NCI-H146 treated with DMSO at 0.1 percent for 48 hours (cell line): ENCODE data around the gene TRIM44.

ENCODE experiments used
- DNase-seq: peaks from one replicate; lab custom pipeline; 2025; ENCODE audit not compliant: unreplicated experiment; lab: John Stamatoyannopoulos, UW

TRIM44 gene, protein sequence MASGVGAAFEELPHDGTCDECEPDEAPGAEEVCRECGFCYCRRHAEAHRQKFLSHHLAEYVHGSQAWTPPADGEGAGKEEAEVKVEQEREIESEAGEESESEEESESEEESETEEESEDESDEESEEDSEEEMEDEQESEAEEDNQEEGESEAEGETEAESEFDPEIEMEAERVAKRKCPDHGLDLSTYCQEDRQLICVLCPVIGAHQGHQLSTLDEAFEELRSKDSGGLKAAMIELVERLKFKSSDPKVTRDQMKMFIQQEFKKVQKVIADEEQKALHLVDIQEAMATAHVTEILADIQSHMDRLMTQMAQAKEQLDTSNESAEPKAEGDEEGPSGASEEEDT

DNA sequence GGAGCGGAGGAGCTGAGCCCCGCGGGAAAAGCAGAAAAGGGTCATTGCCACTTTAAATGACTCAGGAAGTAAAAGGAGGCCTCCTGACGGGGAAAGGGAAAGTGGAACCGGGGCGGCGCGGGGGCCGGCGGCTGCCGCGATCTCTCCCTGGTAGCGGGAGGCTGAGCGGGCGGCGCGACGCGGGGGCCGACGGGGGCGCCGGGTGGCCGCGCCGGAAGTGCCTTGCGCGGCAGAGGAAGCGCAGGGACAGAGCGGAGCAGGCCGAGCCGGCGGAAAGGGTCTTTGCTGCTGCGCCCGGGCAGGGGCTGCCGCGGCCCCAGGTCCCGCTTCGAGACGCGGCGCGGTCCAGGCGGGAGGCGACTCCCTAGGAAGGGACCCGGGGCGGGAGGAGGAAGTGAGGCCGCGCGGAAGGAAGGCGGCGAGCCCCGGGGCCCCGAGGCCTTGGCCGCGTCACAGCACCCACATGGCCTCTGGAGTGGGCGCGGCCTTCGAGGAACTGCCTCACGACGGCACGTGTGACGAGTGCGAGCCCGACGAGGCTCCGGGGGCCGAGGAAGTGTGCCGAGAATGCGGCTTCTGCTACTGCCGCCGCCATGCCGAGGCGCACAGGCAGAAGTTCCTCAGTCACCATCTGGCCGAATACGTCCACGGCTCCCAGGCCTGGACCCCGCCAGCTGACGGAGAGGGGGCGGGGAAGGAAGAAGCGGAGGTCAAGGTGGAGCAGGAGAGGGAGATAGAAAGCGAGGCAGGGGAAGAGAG lies at the start of gene TRIM44:
TRIM44 (plus strand) TSS at position 127 of the 759 bp plus-strand sequence; CDS start at position 464, 337 bp downstream.
- peak; percentile 52 for DNase-seq

DNA sequence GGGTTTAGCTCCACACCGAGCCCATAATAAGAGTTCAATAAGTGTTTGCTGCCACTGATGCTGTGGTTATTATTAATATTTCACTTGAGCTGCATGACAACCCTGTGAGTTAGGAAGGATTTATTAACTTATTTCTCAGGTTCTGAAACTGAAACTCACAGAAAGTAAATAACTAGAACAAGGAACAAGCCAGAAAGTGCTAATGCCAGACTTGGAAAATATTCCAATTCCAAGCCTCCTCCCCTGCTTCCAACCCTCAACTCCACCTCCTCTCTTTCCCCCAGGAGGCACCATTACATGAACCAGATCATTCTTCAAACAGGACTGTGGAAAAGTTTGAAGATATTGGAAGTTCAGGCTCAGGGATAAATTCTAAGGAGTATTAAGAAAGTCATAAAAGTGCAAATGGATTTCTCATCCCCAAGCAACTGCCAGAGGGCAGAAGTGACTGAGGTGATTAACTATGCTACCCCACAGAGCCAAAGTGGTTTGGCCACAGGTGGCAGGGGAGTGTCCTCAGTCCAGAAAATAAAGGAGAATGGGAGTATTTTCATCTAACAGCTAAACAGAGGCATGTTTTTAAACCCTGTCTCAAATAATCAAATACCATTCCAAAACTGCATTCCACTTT lies 47.5 kb upstream of the TRIM44 start:
- peak; percentile 25 for DNase-seq

DNA sequence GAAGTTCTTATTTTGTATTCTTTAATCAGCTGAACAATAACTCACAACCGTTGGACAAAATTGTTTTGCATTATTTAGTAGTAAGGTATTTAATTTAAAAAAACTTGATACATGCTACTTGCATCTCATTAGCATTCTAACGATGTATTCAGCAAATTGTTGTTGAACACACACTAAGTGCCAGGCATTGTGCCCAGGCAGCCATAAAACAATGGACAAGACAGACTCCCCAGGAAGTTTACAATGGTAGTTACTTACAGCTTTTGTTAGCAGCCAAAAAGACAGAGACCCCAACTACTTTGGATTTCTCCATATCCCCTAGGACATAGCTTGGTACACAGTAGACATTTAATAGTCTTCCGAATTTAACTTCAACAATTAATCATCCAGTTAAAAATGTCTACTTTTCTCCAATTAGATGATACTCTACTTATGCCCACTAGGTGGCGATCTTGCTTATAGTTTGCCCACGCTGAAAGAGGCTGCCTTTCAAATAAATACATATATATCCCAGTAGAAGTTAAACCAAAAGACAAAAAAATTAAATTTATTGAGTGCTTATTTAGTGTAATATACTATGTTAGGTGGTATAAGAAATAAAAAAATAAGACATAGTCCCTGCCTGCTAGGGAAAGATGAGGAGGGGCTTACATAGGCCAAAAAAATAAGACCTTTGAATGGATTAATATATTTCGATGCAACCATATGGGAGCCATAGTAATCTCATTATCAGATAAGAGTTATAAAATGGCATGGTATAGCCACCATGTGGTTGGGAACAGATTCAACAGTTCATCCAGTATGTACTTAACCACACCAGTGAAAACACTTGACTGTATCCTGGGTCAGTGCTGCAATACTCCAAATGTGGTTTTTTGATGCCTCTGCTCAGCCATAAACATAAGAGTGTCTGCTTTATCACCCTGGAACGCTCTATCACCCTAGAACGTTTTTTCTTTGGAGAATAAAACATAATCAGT lies 46.4 kb upstream of the TRIM44 start:
- peak; percentile 50 for DNase-seq

DNA sequence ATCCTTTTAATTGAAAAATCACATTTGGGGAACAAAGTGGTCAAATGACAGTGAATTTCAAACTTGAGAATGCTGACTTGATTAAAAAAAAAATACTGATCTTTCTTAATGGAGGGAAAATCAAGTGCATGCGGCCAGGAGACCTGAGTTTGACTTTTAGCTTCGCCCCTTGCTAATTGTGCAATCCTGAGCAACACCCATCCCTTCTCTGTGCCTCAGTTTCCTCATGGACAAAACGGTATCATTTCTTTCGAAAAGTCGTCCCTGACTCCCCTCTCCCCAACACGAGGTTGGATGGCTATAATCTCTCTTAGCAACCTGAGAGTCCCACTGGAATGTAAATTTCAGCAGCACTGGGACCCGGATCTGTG lies 45.3 kb upstream of the TRIM44 start:
- no peak for DNase-seq

DNA sequence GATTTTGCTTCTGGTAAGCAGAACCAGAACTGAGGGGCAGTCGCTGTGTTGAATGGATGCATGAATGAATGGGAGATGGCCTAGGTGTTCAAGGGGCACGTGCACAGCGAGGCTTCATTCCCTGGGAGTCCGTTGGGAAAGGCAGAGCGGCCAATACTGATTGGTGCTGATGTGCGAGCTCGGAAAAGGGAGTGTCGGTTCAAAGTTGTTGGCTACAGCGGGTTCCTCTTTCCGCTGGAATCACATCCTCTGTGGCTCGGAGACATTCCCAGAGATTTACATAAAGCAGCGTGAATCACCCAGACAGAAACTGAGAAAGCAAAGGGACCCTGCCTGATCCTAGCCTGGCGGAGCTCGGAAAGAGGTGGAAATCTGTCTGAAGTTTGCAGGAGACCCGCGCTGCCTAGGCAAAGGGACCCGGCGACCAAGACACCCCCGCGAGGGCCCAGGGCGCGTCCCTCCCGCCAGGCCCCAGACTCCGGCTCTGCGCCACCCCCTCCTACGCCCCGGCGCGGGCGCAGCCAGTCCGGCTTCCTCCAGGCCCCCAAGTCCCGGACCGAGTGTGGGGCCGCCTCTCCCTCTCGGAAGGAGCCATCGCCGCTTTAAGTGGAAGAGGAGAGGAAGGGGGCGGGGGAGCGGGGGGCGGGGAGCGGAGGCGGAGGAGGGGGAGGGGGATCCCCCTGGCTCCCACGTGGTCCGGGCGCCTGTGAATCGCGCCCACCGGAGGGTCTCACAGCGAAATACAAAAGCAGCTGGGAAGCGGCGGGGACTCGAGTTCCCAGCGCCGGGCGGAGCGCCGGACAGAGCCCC lies 44.7 kb upstream of the TRIM44 start, which contains the start of gene FJX1:
FJX1 (plus strand) TSS at position 774 of the 810 bp plus-strand sequence. CDS start 177 bp downstream, outside the sequence.
- DNase-seq, result peak; percentile 28

DNA sequence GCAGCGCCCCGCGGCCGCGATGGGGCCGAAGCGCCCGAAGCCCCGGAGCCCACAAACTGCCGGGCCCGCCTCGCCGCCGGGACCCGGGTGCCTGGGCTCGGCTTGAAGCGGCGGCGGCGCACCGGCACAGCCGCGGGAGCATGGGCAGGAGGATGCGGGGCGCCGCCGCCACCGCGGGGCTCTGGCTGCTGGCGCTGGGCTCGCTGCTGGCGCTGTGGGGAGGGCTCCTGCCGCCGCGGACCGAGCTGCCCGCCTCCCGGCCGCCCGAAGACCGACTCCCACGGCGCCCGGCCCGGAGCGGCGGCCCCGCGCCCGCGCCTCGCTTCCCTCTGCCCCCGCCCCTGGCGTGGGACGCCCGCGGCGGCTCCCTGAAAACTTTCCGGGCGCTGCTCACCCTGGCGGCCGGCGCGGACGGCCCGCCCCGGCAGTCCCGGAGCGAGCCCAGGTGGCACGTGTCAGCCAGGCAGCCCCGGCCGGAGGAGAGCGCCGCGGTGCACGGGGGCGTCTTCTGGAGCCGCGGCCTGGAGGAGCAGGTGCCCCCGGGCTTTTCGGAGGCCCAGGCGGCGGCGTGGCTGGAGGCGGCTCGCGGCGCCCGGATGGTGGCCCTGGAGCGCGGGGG lies 44.0 kb upstream of the TRIM44 start:
- DNase-seq, result no peak

DNA sequence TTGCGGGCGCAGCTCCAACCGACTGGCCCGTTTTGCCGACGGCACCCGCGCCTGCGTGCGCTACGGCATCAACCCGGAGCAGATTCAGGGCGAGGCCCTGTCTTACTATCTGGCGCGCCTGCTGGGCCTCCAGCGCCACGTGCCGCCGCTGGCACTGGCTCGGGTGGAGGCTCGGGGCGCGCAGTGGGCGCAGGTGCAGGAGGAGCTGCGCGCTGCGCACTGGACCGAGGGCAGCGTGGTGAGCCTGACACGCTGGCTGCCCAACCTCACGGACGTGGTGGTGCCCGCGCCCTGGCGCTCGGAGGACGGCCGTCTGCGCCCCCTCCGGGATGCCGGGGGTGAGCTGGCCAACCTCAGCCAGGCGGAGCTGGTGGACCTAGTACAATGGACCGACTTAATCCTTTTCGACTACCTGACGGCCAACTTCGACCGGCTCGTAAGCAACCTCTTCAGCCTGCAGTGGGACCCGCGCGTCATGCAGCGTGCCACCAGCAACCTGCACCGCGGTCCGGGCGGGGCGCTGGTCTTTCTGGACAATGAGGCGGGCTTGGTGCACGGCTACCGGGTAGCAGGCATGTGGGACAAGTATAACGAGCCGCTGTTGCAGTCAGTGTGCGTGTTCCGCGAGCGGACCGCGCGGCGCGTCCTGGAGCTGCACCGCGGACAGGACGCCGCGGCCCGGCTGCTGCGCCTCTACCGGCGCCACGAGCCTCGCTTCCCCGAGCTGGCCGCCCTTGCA lies 43.3 kb upstream of the TRIM44 start:
- peak; percentile 28 for DNase-seq

DNA sequence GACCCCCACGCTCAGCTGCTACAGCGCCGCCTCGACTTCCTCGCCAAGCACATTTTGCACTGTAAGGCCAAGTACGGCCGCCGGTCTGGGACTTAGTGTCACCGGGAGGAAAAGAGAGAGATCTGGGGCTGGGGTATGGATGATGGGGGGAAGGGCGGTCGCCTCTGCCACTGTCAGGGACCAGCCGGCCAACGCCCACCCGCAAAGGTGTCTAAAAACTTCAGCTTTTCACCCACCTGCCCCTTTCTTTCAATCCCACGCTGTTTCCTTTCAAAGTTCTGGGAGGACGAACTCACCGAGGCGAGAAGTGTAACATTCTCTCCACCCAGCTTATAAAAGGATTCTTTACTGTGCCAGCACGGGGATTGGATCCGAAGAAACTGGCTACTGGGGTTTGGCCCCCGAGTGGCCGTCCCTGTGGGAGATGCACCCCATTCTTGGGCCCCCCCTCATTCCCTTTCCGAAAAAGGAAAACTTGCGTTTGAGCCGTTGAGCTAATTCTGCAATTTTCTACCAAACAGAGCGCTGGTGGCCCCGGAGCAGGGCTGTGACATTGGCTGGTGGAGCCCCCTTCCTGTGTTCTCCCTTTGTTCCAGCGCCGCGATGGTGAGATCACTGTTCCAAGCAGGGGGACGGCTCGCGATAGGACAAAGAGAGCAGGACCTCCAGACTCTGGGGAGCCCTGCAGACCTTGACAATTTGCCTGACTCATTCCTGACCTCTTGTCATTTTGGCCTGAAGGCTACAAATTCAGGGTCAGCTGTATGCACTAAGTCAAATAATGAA lies 42.5 kb upstream of the TRIM44 start:
- DNase-seq, result peak; percentile 28

DNA sequence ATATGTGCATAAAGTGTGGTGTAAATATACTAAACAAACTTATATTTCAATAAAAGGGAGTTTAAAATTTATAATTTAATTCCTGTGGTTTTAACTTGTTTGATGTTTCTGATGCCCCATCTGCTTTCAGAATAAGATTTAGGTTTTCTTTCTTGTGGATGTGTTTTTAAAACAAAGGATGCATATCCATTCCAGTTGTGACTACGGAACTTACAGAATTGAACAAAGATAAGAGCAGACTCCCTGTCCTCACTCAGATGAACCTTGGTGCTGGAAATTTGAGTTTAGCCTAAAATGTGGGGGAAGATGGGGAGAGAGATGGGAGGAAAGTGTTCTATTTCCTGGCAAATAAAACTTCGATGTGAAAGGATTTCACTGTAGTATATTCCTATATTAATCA lies 41.8 kb upstream of the TRIM44 start:
- no peak for DNase-seq

DNA sequence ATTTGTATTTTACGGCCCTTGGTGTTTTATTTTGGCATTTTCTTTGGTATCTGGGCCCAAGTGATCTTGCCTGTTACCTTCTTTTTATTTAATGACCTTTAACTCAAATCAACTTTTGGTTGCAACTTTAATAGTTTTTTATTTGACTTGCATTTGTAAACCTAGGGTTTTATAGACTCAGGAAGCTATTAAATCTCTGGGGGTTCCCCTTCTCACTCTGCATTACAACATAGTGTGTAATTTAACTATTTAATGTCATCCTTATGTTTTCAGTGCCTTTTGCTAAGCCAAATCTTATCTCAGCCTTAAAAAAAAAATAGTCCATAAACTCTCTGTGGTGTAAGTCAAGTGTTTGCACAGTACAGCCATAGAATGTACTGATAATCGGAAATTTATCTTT lies 41.0 kb upstream of the TRIM44 start:
- no peak for DNase-seq

DNA sequence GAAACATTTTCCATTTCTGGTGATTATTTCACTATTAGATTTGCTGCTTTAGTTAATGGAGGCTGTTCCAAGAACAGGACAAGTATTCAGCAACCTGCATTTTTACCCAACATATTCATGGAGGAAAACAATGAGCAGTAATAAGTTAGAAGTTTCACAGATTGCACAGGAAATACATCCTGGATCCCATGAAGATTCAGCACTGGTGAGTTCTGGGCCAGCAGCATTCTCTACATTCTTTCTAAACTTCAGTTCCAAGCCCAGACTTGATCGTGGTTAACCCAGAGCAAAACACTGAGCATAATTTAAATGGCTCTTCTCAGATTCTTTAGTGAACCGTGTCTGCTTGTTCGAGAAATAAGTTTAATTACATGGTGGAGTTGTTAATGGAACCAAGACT lies 40.5 kb upstream of the TRIM44 start:
- no peak for DNase-seq

DNA sequence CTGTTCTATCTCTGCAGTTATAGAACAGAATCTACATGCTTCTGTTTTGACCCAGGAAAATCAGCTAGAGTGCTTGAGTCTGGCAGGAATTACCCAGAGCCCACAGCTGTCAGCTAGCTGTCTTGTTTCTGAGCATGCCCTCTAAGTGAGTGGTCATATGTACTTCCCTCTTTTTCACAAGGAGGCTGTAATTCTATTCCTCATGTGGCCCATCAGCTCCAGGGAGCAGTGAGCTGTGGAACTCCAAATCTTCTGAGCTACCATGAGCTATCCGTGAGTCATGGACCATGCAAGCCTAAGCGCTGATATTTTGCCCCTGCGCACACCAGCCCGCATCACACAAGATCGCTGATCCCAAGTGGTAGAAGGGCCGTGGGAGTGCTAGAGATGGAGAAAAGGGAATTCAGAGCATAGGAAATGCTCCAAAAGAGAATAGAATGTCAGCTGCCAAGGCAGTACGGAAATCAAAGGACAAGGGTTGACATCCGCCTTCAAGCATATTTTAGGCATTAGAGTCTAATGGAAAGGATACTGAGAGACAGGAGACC lies 38.9 kb upstream of the TRIM44 start:
- no peak for DNase-seq

DNA sequence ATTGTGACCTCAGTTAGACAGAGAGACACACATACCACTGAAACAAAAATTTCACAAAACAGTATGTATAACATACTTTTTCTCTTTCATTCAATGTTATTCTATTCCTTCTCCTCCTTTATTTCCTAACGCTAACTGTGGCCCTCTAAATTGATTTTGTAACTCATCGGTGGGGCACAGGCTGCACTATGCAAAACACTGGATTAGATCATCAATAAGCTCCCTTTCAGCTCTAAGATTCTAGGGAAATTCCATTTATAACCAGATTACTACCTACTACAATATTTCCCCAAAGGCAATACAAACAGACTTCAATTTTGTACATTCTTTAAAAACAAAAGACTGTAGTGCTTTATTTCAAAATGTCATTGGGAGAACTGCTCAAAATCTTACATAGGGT lies 38.3 kb upstream of the TRIM44 start:
- DNase-seq, result no peak

DNA sequence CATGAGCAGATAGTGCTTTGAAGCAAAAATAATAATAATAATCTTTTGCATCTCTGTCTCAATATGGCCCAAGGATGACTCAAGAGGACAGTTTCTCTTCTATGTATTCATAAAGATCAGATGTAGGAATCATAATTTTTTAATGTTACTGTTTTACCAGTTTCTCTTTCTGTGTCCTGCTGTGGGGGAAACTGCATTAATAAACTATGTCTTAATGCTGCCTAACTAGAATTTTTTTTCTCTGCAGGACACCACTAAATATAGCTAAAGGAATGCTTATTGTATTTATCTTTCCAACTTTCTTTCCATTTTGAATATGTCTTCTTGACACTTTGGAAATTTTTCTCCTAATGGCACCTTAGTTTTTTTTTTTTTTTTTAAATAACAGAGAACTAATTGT lies 37.8 kb upstream of the TRIM44 start:
- DNase-seq, result no peak

DNA sequence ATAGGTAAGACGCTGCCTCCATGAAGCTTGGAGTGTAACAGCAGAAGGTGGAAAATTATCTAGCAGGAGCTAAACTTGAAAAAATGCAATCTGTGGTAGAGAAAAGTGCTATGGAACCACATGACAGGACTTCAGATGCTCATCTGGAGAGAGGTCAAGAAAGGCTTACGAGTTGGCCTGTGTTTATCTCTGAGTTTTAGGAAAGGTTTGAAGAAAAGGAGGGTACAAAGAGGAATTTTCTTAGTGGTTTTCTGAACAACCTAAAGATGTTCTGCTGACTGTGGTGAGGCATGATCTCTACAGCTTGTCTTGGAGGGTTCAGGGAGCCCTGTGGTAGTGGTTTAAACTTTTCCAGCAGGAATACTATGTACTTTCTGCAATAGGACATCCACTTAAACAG lies 36.1 kb upstream of the TRIM44 start:
- no peak for DNase-seq

DNA sequence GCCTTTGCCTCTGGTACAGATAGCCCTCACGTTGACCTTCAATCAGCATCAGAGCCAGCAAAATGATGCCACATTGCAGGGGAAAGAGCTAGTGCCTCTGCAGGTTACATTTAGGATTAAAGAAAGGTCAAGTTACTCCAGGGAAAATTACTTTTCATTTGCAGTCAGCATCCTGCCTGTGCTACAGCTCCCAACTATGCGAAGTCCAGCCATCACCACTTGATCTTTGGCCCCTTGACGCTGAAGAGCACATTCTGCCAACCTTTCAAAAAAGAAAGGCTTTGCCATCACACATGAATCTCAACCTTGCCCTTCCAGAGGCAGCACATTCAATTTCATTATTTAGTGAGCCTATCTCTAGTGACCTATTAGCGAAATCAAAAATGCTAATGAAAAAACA lies 33.1 kb upstream of the TRIM44 start:
- DNase-seq, result no peak

DNA sequence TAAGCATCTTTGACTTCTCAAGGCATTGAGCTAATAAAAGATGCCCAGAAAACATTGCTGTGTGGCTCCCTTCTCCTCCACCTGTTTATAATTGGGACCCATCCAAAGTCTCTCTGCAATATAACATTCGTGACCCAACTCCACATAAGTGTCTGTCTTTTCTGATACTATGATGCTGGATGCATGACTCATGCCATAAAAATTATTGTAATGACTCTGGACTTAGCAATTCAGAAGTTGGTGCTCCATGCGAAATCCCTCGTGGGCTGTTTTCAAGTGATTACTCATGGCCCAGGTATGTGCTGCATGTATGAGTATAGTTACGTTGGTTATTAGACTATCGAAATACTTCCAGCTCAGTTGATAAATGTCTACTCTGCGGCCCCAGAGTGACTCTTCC lies 32.7 kb upstream of the TRIM44 start:
- DNase-seq, result no peak

DNA sequence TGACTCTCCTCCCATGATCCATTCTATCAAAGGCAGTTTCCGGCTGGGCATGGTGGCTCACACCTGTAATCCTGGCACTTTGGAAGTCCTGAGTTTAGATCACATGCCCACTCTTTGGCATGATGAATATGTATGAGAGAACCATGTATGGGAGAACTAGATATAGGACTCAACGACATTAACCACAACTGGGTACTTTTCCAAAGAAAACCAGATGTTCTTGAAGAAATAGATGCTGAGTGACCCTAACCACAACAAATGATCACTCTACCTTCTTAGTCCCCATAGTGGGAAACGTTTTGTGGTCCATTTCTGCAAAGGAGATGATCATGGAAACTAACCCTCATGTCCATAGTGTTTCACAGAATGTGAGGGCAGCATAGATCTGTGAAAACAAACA lies 30.7 kb upstream of the TRIM44 start:
- no peak for DNase-seq
